HG02763 (cell line): ENCODE results near the gene ADGRG3.

ENCODE experiments used
- ATAC-seq: cut with Tn5 transposase; IDR thresholded peaks from one replicate; pipeline ENCODE4 v1.9.1; 2021; ENCODE audit warnings: mild to moderate bottlenecking, moderate library complexity; ENCODE audit not compliant: unreplicated experiment

ADGRG3 gene

DNA sequence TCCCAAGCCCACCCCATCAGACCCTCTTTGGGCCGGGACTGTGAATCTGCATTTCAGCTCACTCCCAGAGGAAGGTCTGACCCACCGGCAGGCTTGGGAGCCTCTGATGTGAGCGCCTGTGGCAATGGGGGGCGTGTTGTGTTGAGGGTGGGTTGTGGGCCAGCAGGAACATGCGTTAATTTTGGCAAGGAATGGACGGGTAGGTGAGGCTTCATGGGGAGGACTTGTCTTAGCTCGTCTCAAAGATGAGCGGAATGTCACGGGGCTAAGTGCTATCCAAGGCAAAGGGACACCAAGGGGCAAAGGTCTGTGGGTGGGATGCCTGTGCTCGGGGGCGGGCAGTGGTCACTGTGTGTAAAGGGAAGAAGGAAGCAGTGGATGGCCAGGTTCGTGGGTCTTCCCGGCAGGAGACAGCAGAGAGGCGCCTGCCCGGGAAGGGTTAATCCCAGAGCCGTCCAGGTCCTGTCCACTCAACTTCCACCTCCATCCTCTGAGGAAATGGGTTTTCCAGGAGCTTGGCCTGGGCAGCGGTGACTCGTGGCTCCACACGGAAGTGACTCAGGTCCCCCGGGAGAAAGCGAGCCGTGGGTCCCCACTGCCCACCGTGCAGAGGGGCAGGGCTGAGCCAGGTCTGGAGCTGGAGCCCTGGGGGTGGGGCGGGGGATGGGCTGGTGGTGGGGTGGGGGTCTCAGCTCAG lies 22.3 kb upstream of the ADGRG3 start:
- ATAC-seq, result no peak

DNA sequence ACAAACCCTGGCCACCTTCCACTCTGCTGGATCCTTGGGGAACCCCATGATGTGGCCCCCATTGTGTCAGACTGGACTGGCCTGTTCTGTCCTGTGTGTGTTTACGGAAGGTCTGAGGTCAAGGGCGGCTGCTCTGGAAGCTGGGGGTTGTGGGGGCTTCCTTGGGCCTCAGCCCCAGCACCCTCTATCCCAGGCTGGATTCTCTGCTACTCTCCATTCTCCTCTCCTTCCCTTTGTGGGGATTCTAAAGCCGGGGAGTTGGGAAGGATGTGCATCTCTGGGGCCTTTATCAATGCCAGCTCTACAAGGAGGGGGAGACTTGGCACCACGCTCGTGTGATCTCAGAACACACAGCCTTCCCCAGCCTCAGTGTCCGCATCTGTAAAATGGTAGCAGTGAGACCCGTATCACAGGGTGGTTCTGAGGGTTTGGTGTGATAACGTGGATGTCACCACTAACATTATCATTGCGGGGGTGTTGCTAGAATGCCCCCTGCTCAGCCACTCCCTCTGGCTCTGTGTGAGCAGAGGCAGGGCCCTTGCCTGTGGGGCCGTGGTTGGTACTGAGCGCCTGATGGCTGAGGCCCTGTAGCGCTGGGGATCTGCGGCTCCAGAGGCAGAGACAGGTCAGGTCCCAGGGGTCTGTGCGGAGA lies 21.6 kb upstream of the ADGRG3 start:
- no peak for ATAC-seq

DNA sequence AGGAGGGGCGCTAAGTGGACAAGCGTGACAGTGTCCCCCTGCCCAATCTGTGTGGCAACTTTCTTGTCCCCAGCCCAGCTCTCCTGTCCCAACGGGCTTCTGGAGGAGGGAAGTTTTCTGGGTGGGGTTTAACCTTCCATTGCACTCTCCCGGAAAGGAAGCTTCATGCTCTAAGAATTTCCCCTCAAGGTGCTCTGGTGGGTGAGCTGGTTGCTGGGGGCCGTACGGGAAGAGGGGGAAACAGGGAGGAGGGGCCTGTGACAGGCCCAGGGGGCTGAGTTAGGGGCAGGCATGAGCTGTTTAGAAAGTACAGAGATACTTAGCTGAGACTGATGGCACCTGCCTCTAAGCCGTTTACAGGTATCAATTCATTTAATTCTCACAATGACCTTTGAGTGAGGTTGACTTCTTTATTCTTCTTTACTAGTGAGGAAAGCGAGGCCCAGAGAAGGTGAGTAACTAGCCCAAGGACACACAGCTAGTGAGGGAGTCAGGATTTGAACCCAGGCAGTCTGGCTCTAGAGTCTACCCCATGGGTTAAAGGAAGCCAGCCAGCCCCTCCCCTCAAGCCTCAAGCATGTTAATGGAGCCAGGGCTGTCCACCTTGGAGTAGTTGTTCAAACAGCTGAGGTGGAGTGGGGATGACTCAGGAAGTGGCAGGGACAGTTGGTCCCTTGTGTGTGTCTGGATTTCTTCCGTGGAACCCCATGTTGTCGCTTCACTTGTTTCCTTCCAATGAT lies 20.8 kb upstream of the ADGRG3 start:
- no peak for ATAC-seq

DNA sequence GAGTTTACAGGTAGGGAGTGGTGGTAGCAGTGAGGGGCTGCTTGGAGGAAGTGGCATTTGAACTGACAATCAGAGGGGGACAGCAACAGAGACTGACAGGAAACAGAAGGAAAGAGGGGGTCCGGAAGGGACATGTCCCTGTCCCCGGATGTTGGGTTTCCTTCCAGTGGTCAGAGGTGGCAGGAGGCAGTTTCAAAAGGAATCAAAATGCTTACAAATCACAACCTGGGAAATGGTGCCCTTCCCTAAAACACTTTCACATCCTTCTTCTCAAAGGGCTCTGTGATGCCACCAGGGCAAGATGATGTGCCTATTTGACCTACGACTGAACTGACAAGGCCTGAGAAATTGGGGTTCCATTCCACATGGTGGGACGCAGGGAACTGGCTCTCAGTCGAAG lies 20.0 kb upstream of the ADGRG3 start:
- ATAC-seq, result no peak

DNA sequence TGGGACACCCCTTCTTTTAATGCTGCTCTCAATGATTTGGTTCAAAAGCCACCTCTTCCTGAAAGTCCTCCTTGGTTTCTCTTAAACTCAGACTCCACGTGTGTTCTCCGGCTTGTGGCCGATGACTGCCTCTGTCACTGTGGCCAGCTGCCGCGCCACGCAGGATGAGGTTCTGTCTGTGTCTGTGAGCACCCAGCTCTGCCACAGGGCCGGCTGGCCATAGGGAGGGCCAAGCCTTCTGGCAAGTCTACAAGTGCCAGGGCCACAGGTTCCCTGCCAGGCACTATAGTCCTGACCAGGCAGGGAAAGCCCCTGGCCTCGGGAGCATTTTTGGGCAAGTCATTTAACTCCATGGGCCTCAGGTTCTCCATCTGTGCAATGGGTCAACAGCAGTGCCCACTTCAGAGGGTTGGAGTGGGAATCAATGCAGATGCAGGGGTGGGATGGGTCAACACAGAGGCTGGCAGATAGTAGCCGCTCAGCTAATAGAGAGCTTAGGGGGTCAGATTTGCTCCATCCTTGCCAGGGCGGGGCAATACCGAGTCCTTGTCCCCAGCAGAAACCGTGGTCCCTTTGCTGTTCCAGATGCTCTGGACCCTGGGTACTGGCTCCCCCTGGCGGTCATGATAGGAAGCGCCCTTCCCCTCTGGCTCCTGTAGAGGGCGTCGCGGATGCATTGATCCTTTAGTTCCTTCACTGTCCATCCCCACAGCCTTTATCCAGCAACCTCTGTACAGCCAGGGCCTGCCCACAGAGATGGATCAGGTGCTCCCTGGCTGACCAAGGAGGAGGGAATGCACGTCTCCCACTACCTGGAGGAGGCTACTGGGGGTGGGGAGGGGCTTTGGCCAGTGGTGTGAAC lies 19.3 kb upstream of the ADGRG3 start:
- ATAC-seq, result no peak

DNA sequence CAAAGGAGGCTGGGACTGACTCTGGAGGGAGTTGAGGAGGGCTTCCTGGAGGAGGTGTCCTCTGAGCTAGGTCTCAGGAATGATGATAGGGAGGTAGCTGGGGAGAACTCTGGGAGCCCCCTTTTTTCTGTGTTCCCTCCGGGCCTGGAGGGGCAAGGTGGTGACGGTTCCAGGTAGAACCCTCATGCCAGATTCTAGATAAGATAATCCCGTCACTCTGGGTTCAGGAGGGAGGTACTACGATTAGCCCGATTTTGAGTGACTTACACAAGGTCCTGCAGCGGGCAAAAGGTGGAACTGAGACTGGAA lies 18.7 kb upstream of the ADGRG3 start:
- no peak for ATAC-seq

DNA sequence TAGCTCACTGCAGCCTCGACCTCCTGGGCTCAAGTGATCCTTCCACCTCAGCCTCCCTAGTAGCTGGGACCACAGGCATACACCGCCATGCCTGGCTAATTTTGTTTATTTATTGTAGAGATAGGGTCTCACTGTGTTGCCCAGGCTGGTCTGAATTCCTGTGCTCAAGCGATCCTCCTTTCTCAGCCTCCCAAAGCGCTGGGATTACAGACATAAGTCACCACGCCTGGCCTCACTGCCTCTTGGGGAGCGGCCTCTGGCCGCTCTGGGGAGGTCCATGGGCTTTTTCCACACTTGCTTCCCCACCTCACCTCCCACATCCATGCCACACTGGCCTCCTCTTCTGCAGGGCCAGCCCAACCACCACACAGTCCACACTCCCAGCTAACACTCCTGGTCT lies 18.3 kb upstream of the ADGRG3 start:
- no peak for ATAC-seq

DNA sequence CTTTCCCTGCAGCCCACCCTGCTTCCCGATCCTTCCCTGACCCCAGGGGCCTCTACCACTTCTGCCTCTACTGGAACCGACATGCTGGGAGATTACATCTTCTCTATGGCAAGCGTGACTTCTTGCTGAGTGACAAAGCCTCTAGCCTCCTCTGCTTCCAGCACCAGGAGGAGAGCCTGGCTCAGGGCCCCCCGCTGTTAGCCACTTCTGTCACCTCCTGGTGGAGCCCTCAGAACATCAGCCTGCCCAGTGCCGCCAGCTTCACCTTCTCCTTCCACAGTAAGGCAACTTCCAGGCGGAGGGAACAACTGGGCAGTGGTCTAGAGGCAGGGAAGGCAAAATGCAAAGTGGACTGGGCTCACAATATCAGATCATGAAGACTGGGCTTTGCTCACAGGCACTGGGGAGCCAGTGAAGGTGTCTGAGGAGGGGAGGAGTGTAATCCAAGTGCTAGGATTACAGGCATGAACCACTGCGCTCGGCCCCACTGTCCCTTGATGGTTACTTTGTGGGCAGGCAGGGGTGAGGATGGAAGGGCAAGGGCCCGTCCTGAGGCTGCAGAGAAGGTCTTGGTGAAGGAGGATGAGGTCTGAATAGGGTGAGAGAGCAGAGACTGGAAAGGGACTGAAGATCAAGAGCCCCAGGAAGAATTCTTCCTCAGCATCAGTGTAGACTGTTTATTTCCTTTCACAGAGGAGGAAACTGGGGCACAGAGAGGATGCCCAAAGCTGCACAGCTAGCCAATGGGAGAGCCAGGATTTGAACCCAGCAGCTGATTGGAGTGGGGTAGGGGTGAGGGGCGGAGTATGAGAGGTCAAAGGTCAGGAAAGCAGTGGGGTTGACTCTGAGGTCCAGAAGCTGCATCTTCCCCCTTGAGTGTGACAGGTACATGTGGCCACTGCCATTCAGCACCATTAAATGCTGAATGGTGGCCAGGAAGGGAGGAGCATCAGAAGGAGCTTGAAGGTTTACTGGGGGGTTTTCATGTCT lies 16.5 kb upstream of the ADGRG3 start:
- ATAC-seq, result no peak

DNA sequence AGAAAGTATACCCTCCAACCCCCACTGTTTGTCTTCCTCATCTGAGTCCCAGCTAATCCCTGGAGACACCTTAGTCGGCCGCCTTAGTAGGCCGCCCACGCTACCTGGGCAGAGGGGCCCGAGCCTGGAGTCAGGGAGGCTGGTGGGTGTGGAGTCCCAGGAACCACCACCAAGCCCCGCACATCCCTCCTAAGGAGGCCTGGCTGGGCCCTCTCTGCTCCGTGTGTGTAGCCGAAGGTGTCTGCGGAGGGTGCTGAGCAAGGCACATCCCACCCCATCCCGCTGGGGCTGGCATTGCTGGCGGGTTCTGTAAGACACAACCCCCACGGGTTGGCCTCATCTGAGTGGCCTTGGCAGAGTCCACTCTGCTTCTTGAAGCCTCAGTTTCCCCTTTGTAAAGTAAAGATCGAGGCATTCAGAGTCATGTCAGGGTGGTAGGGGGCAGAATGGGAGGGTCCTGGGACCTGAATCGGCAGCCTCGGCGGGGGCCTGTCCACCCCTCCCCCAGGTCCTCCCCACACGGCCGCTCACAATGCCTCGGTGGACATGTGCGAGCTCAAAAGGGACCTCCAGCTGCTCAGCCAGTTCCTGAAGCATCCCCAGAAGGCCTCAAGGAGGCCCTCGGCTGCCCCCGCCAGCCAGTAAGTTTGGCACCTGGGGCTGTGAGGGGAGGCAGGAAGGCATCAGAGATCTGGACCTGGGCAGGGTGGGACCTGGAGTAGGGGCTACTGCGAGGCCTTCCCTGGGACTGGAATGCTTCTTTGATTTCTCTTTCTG lies 15.2 kb upstream of the ADGRG3 start:
- ATAC-seq, result no peak

DNA sequence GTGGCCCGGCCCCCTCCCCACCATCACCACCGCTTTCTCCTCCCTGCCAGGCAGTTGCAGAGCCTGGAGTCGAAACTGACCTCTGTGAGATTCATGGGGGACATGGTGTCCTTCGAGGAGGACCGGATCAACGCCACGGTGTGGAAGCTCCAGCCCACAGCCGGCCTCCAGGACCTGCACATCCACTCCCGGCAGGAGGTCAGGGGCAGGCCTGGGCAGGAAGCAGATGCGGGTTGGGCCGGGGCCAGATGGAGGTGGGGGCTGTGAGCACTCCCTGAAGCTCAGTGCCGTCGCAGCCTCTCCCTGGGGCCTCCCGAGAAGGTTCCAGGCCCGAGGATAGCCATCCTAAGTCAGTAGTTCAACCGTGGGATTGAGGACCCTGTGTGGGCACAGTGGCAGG lies 14.2 kb upstream of the ADGRG3 start:
- no peak for ATAC-seq

DNA sequence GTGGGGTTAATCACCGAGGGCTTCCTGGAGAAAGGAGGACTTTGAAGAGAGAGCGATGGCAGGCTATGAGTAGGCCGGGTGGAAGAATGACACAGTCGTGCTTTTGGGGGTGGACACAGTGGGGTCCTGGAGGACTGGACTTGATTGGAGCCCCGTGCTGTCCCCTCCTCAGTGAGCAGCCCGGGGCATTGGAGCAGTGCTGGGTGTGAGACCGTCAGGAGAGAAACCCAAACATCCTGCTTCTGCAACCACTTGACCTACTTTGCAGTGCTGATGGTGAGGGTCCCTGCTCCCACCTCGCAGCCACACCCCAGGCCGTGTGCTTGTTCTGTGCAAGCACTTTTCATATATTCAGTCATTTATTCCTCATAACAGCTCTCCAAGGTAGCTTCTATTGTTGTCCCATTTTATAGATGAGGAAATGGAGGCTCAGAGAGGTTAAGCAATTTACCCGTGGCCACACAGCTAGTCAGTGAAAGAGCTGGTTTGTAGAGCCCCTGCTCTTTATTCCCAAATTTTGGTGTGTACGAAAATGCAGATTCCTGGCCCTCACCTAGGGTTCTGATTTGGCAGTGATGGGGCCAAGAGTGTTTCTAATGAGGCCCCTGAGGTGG lies 11.7 kb upstream of the ADGRG3 start:
- ATAC-seq, result no peak

DNA sequence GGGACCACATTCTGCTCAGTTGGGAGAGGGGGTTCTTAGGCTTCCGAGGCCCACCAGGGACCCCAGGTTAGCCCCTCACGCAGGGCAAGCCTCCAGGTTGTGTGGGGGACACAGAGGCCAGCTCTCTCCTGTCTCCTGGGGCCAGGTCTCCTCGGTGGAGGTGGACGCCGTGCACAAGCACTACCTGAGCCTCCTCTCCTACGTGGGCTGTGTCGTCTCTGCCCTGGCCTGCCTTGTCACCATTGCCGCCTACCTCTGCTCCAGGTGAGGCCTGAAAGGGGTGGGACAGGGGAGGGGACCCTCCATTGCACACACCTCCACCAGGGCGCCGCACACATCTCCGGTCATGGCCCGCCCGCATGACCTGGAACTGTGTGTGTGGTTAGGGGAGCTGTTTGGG lies 10.9 kb upstream of the ADGRG3 start:
- ATAC-seq, result no peak

DNA sequence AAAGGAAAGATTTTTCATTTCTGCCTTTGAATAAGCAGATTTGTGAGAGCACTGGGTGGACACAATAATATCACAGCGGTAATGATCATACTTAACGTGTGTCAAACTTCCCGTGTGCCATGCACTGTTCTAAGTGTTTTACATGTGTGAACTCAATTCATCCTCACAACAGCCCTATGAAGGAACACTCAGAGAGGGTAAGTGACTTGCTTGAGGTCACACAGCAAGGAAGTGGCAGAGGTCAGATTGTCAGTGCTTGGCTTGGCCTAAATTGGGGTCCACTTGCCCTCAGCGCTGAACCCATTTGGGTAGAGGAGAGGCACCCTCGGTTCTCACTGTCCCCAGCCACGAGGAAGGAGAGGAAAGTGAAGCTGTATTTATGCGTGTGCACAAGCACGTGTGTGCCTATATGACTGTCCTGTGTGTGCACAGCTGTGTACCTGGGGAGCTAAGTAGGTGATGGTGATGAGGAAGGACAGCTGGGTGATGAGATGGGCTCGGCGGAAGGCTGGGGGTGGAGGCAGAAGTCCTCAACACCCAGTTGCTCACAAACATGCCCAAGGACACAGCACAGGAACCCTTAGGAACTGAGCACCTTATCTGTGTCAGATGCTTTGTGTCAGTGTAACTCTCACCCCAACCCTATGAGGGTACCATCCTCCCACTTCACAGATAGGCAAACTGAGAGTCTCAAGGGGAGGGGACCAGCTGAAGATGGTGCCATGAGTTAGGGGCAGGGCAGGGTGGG lies 9.8 kb upstream of the ADGRG3 start:
- ATAC-seq, result no peak

DNA sequence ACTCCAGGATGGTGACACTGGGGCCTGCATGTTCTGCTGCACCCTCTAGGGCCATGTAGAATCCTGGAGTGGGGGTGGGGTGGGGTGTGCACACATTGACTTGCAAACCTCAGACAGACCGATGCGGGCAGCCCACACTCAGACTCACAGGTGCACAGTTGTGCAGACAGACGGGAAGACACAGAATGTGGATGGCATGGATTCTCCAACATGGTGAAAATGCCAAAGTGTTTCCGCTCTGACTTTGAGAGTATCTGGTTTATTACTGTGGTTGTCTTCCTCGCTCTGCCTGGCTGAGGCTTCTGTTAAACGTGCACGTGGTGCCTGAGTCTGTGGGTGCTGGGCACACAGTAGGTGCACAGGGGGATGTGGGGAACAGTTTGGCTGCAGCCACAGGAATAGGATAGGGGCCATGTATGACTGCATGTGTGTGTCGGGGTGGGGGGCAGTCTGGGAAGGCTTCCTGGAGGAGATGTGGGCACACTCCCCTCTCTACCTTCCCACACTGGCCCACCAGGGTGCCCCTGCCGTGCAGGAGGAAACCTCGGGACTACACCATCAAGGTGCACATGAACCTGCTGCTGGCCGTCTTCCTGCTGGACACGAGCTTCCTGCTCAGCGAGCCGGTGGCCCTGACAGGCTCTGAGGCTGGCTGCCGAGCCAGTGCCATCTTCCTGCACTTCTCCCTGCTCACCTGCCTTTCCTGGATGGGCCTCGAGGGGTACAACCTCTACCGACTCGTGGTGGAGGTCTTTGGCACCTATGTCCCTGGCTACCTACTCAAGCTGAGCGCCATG lies 9.0 kb upstream of the ADGRG3 start:
- ATAC-seq, result no peak

DNA sequence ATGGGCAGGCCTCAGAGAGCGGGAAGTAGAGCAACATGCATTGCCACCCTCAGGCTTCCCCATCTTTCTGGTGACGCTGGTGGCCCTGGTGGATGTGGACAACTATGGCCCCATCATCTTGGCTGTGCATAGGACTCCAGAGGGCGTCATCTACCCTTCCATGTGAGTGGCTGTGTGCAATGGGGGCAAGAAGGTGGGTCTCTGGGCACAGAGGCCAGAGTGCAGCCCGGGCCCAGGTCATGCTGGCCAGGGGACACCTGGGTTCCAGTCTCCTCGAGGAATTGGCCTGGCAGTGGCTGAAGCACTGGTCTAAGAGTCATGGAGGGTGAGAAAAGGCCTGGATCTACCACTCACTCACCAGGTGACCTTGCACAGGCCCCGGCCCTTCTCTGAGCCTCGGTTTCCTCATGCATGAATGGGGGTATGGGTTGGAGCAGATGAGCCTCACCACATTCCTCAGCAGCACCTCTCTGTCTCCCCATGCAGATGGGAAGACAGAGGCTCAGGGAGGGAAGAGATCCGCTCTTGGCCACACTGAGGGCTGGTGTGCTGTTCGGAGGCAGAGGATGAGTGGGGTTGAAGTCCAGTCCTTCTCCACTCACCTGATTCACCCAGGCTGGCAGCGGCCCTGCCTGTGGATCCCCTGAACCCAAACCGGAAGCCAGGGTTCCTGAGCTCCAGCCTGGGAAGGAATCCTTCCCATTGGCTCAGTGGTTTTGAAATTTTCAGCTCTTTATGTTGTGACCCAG lies 7.2 kb upstream of the ADGRG3 start:
- ATAC-seq, result no peak

DNA sequence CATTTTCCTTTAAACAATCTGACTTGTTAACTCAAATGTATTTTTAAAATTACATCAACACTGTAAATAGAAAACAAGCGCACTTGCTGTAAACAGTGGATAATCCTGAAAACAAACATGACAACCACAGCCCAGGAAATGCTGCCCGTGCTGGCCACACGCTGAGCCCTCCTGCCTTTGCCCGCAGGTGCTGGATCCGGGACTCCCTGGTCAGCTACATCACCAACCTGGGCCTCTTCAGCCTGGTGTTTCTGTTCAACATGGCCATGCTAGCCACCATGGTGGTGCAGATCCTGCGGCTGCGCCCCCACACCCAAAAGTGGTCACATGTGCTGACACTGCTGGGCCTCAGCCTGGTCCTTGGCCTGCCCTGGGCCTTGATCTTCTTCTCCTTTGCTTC lies 6.6 kb upstream of the ADGRG3 start:
- no peak for ATAC-seq
